NCI-H1436 treated with DMSO at 0.1 percent for 48 hours (cell line): ENCODE results near the gene LARGE1.
"Not testable (repeated sequence)": the region's sequence is repeated elsewhere in the genome, so short reads cannot be mapped to it uniquely, and the experiment has no call there.

Source experiments
- DNase-seq: peaks from one replicate; lab custom pipeline; 2025; lab: John Stamatoyannopoulos, UW

LARGE1 gene

GRCh38 chr22:33418484-33418883 lies 501.8 kb downstream of the LARGE1 start:
- DNase-seq, result no peak

GRCh38 chr22:33415401-33415800 lies 504.9 kb downstream of the LARGE1 start:
- no peak for DNase-seq

- DNase-seq, result no peak
Observed at GRCh38 chr22:33409079-33409478, 511.2 kb downstream of the LARGE1 start.

- DNase-seq, result no peak
Observed at GRCh38 chr22:33405194-33405593, 515.1 kb downstream of the LARGE1 start.

- no peak for DNase-seq
Observed at GRCh38 chr22:33404723-33405122, 515.6 kb downstream of the LARGE1 start.

GRCh38 chr22:33402325-33402724 lies 518.0 kb downstream of the LARGE1 start:
- DNase-seq, result no peak

- DNase-seq, result no peak
Observed at GRCh38 chr22:33401291-33401690, 519.0 kb downstream of the LARGE1 start.

- no peak for DNase-seq
Observed at GRCh38 chr22:33400891-33401290, 519.4 kb downstream of the LARGE1 start.

GRCh38 chr22:33400061-33400840 lies 520.0 kb downstream of the LARGE1 start:
- DNase-seq, result no peak

- DNase-seq, result no peak
Observed at GRCh38 chr22:33397381-33397907, 522.8 kb downstream of the LARGE1 start.

- no peak for DNase-seq
Observed at GRCh38 chr22:33393432-33393831, 526.8 kb downstream of the LARGE1 start.

GRCh38 chr22:33391298-33391697 lies 529.0 kb downstream of the LARGE1 start:
- no peak for DNase-seq

GRCh38 chr22:33389936-33390335 lies 530.3 kb downstream of the LARGE1 start:
- DNase-seq, result no peak

- no peak for DNase-seq
Observed at GRCh38 chr22:33386270-33386669, 534.0 kb downstream of the LARGE1 start.

- no peak for DNase-seq
Observed at GRCh38 chr22:33385611-33386010, 534.7 kb downstream of the LARGE1 start.

- DNase-seq, result no peak
Observed at GRCh38 chr22:33382436-33382835, 537.8 kb downstream of the LARGE1 start.

- no peak for DNase-seq
Observed at GRCh38 chr22:33381531-33382406, 538.5 kb downstream of the LARGE1 start.

- DNase-seq, result no peak
Observed at GRCh38 chr22:33380789-33381530, 539.3 kb downstream of the LARGE1 start.

- no peak for DNase-seq
Observed at GRCh38 chr22:33379836-33380235, 540.4 kb downstream of the LARGE1 start.

- DNase-seq, result no peak
Observed at GRCh38 chr22:33372875-33373274, 547.4 kb downstream of the LARGE1 start.

GRCh38 chr22:33363256-33363655 lies 557.0 kb downstream of the LARGE1 start:
- not testable (repeated sequence) for DNase-seq

GRCh38 chr22:33362702-33363101 lies 557.6 kb downstream of the LARGE1 start:
- no peak for DNase-seq
